ENCODE results near the gene ENHO.

ENHO gene
- total RNA-seq: 0 to 0.12 reads per million in 2 experiments

DNA sequence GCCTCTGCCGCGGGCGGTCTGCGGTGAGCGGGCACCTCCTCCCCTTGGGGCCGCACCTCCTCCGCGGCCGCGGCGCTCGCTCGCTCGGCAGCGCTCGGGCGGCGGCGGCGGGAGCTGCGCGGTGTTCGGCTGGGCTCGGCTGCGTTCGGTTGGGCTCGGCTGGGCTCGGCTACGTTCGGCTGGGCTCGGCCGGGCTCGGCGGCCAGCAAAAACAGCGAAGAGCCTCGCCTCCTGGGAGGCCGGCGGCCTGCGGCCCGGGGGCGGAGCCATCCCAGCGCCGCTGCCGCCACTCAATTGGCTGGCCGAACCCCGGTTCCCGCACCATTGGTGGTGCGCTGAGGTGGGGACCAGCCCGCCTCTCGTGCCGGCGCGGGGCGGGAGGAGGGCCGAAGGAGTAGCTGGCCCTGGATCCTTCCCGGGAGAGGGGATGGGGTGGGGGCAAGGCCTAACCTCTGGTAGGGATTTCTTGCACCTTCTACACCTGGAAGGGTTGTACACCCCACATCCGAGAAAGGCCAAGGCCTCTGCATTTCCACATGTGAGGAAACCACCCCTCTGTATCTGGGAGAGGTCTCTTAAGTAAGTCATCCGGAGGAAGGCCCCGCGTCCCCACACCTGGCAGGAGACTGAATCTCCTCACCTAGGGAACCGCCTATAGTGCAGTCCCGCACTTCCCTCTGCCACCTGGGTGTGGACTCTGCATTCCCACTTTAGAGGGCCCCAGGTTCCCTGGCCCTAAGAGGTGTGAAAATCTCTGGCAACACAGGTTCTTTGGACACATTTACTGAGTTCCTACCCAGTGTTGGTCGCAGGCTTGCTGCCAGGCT is at the start of gene ENHO:
ENHO (minus strand) TSS at position 20 of the 827 bp plus-strand sequence. CDS start 1,295 bp downstream, outside the sequence.
- DNase-seq (ENCODE audit: low read depth): peak; percentile 81

DNA sequence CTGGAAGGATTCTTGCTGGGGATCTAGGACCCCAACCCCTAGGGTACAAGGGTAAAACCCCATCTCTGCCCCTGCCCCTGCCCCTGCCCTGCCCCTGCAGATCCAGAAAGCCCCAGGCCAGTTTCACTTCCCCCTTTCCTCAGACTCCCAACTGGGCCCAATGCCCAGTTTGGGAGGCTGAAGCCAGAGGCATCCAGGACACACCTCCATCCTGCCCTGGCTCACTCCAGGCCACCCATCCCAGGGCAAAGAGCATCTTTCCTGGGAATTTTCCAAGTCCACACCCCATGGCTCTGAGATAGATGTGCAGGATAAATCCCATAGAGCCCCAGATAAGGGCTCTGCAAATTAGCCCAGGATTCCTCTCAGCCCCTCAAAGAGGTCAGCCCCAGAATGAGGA is 49.3 kb upstream of the ENHO start:
- DNase-seq (ENCODE audit: low read depth): no peak

DNA sequence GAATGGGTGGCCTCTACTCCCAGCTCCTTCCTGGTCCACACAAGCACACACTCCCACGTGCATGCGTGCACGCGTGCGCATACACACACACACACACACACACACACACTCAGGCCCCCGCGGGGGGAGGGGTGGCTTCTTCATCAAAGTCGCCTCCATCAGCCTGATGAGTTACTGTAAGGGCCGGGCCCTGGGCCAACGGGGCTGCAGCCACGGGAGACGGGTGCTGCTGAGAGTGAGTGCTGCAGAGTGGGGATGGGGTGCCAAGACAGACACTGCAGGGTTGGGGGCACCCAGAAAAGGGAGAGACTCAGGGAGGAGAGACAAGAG is 48.7 kb upstream of the ENHO start:
- no peak for DNase-seq (ENCODE audit: low read depth)

DNA sequence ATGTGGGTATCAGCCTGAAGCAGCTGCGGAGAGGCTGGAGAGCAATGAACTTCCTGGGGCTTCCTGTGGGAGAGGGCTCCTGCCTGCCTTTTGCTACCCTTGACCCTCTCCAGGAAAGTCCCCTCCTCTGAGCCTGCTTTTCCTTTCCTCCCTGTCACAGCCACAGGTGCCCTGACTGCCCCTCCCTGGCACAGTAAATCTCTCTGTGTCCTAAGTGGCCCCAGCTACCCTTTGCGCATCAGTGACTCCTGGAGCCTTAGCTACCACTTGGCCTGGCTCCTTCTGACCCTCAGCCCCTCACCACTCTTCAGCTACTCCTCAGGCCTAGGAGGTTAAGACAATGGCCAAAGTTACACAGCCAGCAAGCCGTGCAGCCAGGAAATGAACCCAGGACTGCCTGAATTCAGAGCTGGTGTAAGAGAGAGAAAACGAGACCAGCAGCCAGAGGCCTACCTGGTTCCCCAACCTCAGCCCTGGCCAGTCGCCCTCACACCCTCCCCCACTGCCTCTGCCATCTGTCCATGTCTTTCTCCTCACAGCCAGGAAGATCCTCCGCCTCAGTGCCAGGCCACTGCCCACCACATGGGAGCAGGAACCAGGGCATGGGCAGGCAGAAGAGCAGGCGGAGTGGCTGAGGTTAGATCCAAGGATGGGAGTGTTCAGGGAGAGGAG is 48.2 kb upstream of the ENHO start:
- DNase-seq (ENCODE audit: low read depth): no peak

DNA sequence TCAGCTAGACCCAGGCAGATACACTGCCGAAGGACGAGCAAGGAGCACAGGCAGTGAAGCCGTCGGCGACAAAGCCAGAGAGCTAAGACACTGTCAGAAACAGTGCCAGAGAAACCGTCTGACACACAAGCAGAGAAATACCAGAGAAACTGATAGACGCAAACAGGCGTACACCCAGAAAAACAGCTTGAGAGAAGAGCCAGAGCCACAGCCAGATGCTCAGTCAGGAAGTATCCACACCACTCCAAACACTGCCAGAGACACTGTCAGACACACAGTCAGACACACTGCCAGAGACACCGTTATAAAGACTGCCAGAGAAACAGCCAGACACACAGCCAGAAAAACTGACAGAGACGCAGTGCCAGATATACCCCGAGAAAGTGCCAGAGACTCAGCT is 47.6 kb upstream of the ENHO start:
- no peak for DNase-seq (ENCODE audit: low read depth)

DNA sequence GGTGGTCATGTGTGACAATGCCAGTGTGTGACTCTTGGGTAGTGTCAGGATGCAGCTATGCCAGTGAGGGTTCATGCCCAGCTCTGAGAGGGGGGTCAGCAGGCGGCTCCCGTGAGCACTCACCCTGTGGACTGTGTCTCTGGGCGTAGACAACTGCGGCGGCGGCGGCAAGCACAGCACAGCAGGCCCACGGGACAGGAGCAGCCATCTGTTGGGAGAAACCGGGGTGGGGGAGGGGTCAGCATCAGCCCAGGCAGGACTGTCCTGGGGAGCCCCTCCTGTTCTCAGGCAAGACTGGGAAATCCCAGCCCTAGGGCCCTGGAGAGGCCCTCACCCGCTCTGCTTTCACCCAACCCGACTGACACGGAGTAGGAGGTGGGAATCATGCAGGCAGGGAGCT is 46.0 kb upstream of the ENHO start:
- DNase-seq (ENCODE audit: low read depth): no peak

DNA sequence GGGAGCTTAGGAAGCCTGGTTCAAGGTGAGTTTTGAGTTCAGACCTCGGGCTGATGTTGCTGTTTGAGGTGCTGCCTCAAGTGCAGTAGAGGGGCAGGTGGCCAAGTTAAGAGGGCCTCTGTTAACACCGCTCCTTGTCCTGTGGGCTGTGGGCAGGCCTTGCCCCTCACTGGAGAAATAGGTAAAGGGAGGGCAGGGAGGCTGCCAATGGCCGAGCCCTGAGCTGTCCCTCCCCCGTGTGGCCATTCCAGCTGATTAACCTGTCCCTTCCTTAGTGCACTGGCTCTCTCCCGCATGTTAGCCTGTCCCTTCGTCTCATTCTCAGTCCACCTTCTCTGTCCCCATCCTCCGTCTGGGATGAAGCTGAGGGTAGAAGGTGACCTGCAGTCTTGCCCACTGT is 45.3 kb upstream of the ENHO start:
- no peak for DNase-seq (ENCODE audit: low read depth)

DNA sequence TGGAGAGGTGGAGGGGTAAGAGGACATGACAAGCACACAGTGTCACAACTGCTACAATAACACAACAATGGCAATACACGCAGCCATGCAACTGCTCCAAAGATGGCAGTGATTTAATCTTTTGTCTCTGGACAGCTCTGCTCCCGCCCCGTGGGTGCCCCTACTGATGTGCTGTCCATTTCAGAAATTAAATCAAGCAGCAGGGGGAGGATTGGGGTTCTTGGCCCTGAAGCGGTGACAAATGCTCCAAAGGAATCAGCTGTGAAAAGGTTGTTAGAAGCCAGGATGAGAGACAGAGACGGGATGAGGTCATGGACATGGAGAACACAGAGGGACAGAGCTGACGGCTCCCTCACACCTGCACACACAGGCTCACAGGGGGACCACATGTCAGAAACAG is 44.2 kb upstream of the ENHO start:
- DNase-seq (ENCODE audit: low read depth): no peak

DNA sequence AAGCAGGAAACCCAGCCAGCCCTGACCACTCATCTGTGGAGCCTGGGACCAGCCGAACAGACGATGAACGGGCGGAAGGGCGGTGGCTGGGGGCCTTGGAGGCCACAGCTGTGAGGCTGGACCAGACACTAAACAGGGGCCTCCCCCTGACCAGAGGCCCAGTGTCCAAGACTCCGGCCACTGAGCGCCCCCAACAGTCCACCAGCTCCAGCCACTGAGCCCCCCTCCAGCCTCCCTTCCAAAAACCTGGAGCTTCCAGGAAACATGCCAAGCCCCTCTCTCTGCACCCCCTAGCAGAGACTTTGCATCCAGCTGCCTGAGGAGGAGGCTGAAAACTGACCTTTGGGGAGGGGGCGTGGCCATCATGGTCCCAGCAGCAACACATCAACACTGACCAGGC is 43.5 kb upstream of the ENHO start:
- DNase-seq (ENCODE audit: low read depth): no peak

DNA sequence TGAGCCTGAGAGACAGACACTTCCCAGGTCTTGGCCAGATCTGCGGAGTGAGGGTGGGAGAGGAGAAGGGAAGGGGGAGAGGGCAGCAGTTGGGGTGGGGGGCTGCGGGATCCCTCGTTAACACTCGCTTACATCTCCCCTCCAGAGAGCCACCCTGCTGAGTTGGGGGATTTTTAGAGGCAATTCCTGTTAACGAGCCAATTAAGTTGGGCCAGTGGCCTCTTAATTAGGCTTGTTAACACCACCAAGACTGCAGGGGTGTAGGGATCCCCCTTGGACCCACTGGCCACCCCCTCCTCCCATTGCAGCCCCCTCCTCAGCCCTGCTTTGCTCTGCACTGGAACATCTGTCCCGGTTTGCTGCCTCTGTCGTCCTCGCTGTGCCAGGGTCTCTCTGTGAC is 43.1 kb upstream of the ENHO start:
- DNase-seq (ENCODE audit: low read depth): no peak

DNA sequence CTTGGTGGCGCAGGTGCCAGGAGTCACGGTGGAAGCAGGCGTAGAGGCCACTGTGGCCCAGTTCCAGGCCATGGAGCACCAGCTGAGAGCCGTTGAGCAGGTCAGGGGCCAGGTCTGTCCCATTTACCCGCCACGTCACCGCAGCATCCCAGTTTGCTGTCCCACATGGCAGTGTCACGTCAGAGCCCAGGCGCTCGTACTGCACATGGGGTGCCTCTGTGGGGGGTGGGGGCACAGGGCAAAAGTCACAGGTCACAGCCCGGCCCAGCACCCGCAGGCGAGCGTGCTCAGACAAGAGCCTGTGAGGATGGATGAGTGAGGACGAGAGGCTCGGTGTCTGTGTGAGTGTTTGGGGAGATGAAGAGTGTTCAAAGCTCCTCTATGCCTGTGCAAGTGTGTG is 41.8 kb upstream of the ENHO start:
- no peak for DNase-seq (ENCODE audit: low read depth)

DNA sequence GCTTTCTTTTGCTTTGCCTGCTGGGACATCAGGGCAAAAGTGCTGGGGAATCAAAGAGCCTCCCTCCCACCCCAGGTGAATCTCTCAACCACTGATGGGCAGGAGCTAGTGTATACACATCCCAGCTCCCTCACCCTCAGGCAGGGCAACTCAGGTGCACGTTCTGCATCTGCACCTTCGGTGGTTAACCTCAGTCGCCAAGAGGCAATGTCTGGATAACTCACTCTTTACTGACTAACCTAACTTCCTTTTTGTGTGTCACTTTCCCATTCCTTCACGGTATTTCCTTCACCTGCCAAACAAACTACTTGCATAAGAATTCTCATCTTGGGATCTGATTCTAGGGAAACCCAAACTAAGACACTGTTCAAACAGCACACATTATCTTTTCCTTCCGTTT is 40.5 kb upstream of the ENHO start:
- DNase-seq (ENCODE audit: low read depth): no peak

DNA sequence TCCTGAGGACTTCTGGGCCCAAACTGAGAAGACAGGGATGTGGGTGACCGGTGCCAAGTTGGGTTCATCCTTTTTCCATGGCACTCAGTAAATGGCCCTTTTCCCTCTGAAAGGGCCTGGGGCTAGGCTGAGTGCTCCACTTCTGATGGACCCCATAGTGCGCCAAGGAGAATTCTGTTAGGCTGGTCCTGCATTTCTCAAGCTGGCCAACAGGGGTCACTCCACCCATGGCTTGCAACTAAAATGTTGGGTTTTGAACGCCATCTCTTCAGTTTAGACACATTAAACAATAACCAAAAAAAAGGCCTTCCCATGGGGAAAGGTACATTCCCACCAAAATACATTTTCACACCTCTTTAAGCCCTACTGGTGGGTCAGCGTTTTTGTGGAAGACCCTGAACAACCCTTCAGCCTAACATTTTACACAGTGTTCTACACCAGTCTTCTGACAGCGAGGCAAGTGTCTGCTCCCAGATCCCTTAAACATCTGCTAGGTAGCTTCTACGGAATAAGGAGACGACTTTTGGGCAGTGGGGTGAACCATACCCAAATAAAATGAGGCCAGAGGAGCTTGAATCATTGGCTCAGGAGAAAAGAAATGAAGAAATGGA is 39.5 kb upstream of the ENHO start:
- no peak for DNase-seq (ENCODE audit: low read depth)

DNA sequence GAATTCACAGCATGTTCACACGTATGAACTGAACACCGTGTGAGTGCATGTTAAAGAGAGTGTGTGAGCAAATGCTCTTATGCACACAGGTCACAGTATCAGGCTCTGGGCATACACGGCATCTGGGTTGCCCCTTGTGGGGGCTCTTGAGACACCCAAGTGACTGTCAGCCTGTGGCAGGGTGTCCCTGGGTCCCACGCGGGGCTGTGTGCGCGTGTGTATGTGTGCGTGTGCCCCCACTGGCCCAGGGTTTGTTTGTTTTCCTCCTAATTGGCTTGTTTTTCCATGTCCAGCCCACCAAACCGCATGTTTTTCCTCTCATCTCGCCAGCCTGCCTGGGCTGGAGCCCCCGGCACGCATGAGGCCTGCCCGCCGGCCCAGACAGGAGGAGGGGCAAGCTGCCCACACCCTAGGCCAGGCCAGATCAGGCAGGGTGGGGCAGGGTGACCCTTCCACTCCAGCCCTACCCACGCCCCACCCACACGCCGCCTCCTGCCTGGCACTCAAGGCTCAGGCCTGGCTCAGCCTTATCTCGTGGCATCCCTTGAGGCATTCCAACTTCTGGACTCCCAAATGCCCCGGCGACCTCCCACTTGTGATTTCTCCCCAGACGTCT is 37.9 kb upstream of the ENHO start:
- no peak for DNase-seq (ENCODE audit: low read depth)

DNA sequence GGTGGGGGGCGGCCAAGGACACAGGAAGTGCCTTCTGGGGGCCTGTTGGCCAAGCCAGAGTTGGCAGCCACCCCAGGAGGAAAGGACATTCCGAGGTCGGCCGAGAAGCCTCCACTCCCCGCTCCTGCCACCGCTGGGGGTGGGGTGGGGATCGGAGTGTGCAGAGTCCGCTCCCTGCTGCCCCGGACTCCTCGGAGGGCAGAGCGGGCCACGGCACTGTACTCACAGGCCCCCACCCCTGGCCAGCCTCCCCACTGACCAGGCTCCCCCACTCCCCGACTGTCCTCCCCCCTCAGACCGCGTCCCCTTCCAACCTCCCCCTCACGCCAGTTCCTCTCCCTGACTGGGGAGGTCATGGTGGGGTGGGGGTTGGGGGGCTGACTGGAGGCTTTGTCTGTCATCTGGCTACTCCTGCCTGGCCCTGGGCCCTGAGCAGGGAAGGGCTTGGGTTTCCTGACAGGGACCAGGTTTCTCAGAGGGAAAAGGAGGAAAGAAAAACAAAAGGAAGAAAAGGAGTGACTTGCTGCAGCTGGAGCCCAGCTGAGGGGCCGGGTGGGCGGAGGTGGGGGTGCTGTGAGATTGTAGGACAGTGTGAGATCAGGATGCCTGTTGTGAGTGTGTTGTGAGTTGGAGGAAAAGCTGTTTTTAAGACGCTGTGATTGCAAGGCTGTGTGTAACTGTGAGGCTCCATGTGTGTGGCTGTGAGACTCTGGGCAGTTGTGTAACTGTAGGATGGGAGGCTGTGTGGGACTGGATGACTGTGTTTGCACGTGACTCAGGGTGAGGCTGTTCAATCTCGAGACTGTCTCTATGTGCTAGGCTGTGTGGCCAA is 37.0 kb upstream of the ENHO start:
- DNase-seq (ENCODE audit: low read depth): no peak

DNA sequence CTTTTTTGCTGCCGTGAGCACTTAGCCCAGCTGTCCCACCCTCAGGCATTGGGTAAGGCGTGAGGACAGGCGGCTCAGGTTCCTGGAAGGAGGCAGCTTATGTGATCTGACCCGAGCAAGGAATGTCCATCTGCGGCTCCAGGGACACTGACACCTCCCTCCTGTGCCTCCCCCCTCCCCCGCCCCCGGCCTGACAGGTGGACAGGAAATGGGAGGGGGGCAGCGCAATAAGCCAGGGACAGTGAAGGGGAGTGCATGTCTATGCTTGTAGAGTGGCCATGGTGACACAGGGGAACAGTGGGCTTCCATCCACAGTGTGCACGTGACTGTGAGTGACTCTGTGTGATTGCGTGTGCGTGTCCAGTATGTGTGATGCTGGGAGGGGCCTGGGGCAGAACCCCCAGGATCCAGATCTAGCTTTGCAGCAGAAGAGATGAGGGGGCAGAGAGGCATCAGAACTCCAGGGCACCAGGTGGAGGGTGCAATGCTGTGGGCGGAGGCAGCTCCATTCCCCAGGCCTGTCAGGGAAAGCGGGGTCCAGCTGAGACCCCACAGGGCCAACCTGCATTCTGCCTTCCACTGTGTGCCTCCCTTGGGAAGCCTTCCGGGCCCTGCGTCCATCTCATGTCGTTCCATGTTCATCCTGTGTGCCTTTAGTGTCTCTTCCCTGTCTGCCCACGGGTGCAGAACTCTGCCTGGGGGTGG is 36.3 kb upstream of the ENHO start:
- DNase-seq (ENCODE audit: low read depth): no peak

DNA sequence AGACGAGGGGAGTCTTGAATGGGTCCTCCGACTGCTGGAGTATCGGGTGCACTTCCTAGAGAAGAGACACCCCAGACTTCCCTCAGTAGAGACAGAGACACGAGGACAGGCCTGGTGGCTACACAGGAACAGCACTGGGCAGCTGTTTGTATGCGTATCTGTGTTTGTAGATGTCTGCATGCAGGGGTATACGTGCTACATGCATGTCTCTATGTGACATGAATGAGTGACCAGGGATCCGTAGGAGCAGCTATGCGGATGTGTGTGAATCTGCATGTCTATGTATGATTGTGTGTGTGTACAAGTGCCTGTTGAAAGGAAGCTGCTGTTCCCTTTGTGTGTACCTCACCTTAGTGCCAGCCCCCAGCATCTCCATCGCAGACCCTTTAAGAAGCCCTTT is 35.6 kb upstream of the ENHO start:
- no peak for DNase-seq (ENCODE audit: low read depth)

DNA sequence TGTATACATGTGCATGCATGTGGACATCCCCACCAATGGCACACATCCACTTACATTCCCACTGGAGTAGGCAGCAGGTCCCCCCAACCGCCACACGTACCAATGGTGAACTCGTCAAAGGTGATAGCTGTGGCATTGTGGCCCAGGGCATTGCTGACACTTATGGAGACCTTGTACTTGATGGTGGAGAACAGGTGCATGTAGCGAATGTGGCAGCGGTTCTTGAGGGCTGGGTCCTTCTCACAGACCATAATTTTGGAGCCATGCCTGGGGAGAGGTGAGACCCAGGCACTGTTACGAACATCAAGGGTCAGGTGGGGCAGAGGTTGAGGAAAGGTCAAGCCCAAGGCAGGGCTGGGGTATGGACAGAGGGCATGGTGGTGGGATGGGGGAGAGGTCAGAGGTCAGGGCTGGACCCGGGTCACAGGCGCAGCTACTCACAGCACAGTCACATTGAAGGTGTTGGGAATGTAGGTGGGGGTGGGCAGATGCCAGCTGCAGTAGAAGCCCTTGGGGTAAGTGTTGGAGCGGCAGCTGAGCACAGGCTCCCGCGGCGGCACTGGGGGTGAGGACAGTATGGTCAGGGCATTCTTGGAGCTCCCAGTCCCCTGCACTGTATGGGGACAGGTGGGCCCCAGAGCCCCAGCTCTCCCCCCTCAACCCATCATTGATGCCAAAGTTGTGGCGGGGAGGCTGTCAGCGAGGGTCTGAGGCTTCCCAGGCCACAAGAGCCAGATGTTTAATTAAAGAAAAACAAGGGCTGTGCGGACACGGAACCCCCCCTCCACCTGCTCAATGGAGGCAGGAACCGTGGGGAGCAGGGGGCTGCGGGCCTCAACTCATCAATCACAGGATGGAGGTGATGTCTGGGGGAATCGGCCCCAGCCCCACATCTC is 34.9 kb upstream of the ENHO start:
- DNase-seq (ENCODE audit: low read depth): no peak

DNA sequence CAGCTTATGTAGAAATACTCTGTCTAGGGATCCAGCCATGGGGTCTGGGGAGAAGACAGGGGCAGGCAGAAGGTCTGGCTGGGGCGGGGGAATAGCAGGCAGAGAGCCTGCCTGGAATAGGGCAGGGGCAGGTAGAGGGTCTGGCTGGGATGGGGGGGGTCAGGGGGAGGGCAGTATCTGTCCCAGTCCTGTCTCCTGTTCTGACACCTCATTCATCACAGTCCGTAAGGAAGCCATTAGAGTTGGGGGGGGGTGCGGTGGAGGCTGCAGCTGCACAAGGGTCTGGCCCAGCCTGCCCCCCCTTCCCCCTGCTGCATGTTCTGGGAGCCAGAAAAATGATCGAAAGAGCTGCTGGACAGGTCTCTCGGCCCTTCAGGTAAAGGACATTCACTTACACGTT is 34.2 kb upstream of the ENHO start:
- DNase-seq (ENCODE audit: low read depth): no peak

DNA sequence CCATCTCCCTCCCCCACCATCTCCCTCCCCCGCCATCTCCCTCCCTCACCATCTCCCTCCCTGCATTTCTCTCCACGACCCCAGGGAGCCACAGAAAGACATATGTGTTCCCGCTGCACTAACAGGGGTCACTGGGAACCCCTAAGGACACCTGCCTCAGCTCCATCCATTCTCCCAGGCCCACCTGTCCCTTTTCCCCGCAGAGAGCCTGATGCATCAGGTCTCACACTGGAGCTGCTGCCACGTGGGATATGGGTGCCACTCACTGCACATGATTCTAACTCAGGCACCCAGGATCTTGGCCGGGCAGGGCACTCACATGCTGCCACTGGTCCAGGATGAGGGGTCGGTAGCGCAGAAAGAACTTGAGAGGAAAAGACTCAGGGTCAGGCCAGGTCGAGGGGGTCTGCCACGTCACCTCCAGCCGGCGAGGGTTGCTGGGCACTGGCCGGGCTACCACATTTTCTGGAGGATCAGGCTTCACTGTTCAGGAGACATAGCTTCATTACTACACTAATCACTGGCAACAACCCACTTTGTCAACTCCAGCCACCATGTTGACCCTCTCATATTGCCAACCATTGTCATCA is 33.2 kb upstream of the ENHO start:
- no peak for DNase-seq (ENCODE audit: low read depth)
